Skin epidermis (tissue), 12 donors: ENCODE data around the gene SSX2IP.
A peak's percentile ranks its signal among the peaks of the same experiment; 100 is the strongest.

Experiments
- H3K27ac ChIP-seq, 21 experiments: fragments of 200-600 bp; sonication (generic) in 11 of 21; one replicate each; pipeline ENCODE4 v1.5.0; 2020; ENCODE audit warnings: mild to moderate bottlenecking in 3 of 21, inconsistent platforms in 2 of 21, moderate library complexity in 2 of 21
- H3K4me3 ChIP-seq, 7 experiments: fragments of 200-600 bp; sonication (generic) in 2 of 7; one replicate each; pipeline ENCODE4 v1.5.0; 2020; ENCODE audit warnings: inconsistent platforms in 2 of 7, mild to moderate bottlenecking in 2 of 7, moderate library complexity in 1 of 7

The SSX2IP gene

DNA sequence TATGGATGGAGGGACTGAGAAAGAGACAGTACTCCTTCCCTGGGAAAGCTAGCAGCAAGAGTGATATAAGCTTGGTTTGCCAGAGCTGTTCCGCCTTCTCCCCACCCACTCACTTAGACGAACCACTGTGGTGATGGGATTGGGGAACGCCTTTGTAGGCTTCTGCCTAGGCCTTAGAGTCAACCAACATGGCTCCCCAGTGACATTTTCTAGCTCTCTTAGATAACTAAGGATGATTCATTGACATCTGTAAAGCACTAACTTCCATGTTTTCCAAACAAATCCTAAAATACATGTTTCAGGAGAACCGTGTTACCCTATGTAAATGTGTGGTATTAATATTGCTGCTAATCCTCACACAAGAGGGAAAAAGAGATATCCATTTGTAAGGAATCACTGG is 21.6 kb upstream of the SSX2IP start:
- Histone ChIP-seq H3K27ac (peak overlapping the region in 1 of 21 experiments; percentile 45), H3K4me3 (no peak overlapping the region)

DNA sequence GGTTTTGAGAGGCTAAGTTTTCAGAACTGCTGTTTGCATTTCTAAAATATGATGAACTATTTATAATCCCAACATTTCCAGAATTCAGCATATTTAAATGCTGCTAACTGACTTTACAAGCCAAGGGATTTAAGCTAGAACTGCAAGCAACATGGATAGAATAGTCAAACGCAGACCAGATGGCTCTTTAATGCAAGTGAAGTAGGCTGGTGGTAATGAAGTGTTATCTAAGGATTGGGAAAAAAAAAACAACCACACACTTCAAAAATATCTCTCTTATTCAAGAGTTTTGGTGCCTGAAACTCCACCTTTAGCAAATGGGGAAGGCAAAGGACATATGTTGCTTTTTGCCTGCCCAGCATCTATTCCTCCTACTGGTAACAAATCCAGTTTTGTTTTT is 20.9 kb upstream of the SSX2IP start:
- Histone ChIP-seq H3K4me3 (no peak overlapping the region), H3K27ac (no peak overlapping the region)

DNA sequence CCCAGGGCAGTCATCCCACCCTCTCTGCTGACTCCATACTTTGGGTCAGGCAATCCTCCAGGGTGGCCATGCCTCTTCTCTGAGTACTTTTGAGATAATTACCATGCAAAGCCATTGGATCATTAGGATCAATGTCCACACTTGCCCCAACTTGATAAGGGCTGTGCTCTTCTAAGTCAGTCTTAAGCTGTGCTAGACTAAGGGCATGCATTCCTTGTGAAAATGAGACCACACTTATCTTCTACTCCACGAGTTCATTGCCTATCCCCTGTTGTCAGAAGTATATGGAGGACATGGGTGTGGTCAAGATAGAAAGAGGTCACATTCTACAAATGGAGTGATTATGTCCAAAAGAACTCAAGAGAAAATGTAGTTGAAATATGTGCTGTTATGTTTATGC is 18.9 kb upstream of the SSX2IP start:
- Histone ChIP-seq H3K27ac (no peak overlapping the region), H3K4me3 (no peak overlapping the region)

DNA sequence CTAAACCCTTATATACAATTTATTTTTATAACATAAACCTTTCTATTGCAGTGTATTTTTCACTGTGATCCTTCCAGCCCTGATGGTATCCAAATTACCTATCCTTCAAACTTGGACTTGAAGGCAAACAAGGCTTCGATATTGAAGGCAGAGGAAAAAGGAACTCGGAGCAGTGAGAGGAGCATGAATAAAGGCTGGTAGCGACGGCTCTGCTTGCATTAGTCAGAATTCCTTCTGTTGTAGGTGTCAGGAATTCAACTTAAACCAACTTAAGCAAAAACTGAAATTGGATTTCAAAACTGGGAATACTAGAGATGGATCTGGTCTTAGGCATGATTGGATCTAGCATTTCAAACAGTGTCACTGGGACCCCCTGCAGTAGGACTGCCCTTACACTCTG is 17.8 kb upstream of the SSX2IP start:
- H3K4me3 ChIP-seq: no peak overlapping the region

DNA sequence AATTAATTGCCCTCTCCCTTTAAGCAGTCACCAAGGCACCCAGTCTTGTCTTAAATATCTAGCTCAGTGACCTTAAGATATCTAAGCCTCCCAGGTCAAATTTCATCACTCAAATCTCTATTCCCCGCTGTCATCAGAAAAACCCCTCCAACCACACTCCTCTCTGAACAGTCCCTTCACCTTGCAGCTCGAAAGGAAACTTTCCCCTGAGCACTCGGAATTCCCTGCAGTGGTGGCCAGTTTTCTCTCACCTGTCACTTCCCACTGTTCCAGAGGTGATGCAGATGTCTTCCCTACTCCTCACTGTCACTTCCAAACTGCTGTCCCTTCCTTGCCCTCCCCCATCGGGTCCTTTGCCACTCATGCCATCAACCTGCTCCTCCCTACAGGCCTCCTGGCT is 15.3 kb upstream of the SSX2IP start:
- no peak overlapping the region for H3K4me3 ChIP-seq
- no peak overlapping the region for H3K27ac ChIP-seq

More for the DNA sequence above, 17.8 kb upstream of the SSX2IP start:
- H3K27ac ChIP-seq: no peak overlapping the region

DNA sequence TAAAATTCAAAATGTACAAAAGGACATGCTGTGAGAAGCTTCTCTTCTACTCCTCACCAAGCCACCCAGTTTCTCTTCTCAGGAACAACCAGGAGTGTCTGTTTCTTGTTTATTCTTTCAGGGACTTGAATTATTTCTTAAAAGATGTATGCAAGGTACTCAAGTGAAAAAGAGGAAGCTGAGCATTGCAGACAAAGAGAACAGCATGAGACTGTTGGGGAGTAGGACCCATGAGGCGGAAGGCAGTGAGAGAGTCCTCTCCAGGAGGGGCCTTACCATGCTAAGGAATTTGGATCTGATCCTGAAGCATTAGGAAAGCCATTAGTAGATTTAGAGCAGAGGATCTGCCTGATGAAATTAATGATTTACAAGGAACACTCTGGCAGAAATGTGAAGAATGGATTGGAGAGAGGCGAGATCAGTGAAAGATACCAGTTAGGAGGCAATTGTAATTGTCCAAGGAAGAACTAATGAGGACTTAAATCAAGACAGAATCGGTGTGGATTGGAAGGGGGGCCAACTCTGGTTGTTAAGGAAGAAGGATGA is 14.7 kb upstream of the SSX2IP start:
- no peak overlapping the region for H3K4me3 ChIP-seq
- no peak overlapping the region for H3K27ac ChIP-seq

DNA sequence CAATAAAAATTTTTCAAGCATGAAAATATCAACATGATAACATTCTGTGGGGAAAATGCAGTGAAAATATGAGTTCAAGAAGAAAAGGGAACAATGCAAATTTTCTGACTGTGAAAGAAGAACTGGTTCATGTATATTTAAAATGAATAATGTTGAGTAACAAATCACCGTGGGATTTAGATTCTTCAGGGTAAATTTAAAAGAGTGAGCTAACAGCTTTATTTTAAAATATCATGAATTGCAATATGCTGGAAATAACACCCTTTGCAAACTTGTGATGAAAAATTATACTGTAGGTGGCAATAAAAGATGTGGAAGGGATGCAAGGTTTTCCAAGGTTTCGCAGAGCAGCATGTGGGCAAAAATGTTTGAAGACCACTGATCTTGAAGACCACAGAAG is 13.2 kb upstream of the SSX2IP start:
- no peak overlapping the region for H3K27ac ChIP-seq
- H3K4me3 ChIP-seq: no peak overlapping the region

DNA sequence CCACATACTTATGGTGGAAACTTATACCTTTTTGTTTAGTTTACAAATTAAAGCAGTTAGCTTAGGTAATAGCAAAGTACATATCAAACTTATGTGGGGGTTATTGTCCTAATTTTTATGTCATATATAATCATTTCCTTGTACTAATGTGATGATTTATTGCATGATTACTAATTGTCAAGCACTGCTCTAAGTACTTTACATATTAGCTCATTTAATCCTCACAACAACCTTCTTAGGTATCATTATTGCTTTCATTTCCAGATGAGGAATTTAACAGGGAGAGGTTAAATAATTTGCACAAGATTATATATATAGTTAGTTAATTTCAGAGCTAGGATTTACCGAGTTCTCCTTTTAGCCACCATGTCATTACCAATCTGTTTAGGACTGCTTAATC is 11.9 kb upstream of the SSX2IP start:
- no peak overlapping the region for H3K27ac ChIP-seq
- no peak overlapping the region for H3K4me3 ChIP-seq

DNA sequence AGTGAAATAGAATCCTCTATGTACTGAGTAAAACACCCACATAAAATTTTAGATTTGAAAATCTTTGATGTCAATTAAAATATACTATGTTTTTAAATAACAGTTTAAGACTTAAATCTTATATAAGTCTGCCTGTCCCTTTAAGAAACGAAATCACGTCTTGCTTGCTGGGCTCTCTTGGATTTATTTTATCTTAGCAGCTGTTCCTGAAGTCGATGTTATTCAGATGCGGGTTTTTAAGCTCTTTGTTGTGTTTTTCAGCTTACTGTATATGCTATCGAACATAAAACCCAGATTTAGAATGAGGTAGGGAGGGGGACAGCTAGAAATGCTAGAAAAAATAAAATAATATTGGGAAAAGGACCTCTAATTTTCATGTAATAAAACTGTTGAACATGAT is 11.1 kb upstream of the SSX2IP start:
- Histone ChIP-seq H3K4me3 (no peak overlapping the region), H3K27ac (no peak overlapping the region)

DNA sequence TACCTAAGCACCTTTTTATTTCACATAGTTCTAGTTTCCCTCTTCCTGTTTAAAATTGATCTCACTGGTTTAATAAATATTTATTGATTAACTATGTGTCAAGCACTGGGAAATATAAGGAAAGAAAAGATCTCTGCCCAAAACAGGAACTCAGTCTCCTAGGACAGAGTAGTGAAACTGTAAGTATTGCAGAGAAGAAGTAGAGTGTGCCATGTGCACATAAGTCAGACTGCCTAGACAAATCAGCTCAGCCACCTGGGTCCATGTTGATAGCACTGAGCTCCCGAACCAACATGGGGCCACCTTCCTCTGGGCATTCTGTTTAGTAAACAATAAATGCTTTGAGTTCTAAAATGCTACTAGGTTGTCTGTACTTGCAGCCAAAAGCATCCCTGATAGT is 9.8 kb upstream of the SSX2IP start:
- Histone ChIP-seq H3K27ac (no peak overlapping the region), H3K4me3 (no peak overlapping the region)

DNA sequence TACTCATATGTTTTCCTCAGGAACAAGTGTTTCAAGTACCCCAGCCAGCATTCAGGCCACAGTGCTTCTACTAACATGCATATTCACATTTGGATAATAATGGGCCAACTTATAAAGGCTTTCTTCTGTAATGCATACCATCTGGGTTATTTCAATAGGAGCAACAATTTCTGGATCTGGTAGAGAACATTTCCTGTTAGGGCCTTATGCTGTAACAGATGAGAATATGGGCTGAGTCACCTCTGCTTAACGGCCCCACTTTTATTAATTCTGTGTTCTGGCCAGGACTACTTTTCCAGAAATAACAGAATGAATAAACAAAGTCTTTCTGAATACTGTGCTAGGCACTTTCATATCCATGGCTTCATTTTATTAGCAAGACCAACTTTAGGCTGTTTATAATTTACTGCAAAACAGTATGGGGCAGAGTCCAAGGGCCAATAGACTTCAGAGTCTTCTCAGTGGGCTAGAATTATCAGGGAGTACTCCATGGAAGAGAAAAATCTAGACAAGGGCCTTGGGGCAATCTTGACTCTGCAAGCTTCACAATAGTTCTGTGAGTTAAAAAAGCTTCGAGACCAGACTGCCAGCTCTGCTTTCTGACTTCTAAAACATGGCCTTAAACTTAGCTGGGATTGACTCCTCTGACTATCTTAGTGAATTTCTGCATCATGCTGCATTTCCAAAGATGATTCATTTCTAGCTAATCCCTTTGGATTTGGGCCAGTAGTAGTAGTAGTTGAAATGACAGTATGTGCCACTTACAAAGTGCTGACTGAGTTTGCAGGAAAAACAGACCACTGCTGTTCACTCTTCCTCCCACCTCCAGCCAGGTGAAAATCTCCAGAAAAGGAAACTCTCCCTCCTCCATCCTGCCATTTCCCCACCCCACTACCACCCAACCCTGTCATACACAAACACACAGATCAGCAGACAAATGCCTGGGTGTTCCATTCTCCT is 8.2 kb upstream of the SSX2IP start:
- no peak overlapping the region for H3K4me3 ChIP-seq
- H3K27ac ChIP-seq: peak overlapping the region in 13 of 21 experiments; percentile 7 to 74 (median 44)

DNA sequence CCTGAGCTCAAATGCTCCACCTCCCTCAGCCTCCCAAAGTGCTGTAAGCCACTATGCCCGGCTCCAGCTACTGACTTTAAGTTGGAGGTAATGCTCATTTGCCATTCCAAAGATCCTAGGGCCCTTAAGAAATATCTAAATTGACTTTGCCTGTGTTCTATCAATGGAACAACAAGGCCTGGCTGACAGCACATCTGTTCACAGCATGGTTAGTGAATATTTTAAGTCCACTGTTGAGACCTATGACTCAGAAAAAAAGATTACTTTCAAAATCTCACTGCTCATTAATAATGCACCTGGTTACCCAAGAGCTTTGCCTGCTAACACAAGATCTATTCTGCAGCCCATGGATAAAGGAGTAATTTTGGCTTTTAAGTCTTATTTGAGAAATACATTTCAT is 3.5 kb upstream of the SSX2IP start:
- Histone ChIP-seq H3K4me3 (no peak overlapping the region), H3K27ac (peak overlapping the region in 1 of 21 experiments; percentile 49)

DNA sequence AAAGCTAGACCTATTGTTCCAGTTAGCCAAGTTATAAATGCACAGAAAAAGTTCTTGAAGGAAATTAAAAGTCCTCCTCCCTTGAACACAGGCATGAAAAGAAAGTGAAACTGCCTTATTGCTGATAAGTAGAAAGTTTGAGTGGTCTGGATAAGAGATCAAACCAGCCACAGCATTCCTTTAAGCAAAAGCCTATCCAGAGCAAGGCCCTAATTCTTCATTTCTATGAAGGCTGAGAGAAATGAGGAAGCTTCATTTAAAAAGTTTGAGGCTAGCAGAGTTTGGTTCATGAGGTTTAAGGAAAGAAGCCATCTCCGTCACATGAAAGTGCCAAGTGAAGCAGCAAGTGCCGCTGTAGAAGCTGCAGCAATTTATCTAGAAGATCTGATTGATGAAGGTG is 2.7 kb upstream of the SSX2IP start:
- Histone ChIP-seq H3K4me3 (no peak overlapping the region), H3K27ac (peak overlapping the region in 5 of 21 experiments; percentile 18 to 49 (median 40))

DNA sequence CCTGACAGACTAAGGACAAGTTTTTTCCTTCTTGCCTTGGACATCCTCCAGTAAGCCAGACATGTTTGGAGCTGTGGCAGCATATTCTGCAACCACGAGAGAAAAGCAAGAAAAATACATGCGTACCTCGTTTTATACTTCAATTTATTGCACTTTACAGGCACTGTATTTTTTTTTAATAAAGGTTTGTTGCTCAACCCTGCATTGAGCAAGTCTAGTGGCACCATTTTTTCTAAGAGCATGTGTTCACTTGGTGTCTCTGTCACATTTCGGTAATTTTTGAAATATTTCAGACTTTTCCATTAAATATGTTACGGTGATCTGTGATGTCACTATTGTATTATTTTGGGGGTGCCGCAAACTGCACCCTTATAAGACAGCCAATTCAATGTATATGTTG is 2.1 kb upstream of the SSX2IP start:
- Histone ChIP-seq H3K4me3 (no peak overlapping the region), H3K27ac (peak overlapping the region in 2 of 21 experiments; percentile 40 to 49)

DNA sequence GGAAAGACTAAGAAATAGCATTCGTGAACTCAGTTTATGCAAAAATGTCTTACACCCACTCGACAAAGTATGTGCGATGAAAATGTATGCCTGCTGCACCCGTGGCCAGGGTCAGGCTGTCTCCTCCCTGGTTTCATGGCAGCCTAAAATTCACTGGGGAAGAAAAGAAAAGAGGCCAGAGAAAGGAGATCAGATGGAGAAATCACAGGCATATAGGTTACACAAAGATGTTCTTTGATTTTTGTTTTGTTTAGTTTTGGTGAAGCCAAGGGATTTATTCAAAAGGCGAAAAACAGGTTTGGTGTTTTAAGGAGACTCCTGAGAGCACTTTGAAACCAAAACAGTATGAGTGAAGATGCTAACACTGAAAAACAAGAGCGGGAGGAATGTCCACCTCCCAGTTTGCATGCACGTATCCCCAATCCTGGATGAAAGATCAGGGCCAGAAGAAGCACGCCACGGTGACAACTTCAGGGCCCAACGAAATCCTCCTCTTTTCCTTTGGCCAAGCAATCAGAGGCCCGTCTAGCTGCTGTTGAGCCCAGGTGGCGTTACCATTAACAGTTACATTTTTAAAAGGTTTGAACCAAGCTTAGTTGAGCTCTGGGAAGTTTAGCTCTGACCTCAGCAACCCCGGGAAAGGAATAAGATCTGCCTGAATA is 992 bp upstream of the SSX2IP start:
- peak overlapping the region; percentile 66 to 89 (median 83) for H3K4me3 ChIP-seq
- H3K27ac ChIP-seq: peak overlapping the region in 18 of 21 experiments; percentile 52 to 93 (median 81)

DNA sequence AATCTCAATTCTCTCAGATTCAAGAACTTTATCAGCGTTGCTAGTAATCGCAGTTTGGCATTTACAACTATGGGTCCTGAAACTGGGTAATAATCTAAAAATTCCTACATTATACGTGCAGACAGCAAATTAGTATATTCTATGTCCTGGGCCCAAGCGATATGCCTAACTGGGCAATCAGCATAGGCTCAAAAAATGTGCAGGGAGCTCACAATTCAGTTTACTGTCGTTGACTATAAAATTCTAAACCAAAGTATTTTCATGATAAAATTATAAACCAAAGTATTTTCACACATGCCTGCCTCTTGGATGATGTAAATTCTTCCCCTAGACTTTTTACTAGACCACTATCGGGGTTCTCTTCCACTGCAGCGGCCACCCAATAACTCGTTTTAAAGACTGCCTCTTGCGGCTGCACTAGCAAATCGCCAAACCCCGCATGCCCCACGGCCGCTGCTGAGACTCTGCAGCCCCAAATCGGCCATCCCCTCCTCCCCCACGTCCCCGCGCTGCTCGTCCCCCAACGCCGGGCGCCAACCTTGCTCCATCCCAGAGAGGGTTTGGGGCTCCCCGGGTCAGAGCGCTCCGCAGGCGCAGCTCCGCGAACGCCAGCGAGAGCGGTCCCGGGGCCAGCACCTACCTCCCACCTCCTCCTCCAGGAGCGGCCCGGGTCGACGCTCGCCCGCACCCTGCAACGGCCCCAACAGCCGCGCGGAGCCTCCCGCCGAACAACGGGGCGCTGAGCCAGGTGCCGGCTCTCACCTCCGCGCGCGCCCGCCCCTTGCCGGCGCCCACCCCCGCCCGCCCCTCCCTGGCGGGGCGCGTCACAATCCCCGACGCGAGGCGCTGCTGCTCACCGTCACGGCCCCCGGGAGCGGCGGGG is 506 bp downstream of the SSX2IP start:
- Histone ChIP-seq H3K27ac (peak overlapping the region; percentile 0 to 93 (median 81)), H3K4me3 (peak overlapping the region; percentile 66 to 89 (median 83))

DNA sequence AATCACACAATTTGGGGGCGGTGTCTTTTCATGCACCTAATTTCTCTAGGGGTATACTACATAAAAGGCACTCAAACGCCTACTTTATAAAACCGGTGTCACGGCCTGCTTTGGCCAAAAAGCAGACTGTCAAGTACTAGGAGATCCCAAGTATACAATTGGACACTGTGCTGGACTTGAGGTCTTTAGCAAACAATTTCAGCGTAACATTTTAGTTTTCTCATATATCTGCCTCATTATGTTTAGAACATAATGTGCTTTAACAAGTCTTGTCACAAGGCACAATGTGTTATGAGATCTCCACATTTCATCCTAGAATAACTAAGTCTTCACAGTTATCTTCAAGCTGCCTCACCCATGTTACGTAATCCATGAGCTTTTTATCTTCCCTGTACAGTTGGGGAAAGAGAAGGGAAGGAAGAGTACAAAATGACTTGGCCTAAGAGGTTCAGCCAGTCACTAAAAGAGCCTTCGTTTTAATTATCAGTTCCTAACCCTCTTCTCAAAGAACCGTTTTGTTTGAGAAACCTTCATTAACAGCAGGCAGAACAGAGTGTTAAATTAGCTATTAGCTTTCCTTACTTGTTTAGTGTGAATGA is 1.7 kb downstream of the SSX2IP start:
- Histone ChIP-seq H3K4me3 (no peak overlapping the region), H3K27ac (no peak overlapping the region)

DNA sequence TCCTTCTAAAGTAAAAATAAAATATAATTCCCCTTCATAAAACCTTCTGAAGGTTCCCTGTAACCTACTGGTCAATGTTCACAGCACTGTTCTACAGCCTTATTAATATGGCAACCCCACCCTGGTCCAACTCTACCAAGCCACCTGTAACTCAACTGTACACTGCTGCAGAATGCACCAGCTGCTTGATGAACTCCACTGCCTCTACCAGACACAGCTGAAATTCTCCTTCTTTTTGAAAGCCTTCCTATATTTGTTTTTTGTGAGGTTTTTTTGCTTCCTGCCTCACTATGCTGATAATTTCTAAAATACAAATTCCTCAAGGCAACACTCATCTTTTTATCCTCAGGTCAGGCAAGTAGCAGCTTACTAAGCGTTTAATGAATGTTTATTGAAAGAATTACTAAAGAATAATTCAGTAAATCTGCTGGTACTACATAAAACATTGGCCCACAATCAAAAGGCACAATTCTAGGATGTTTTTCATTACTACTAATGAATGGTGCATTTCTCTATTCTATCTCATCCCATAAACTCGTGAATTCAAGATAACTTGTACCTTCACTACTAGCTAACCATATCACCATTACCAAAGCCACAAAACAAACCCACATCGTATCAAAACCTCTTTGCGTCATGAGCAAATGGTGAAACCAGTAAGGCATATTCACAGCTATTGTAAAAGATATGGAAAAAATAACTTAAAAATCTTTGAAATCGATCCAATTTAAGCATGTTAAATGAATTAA is 2.4 kb downstream of the SSX2IP start:
- Histone ChIP-seq H3K27ac (no peak overlapping the region), H3K4me3 (no peak overlapping the region)

DNA sequence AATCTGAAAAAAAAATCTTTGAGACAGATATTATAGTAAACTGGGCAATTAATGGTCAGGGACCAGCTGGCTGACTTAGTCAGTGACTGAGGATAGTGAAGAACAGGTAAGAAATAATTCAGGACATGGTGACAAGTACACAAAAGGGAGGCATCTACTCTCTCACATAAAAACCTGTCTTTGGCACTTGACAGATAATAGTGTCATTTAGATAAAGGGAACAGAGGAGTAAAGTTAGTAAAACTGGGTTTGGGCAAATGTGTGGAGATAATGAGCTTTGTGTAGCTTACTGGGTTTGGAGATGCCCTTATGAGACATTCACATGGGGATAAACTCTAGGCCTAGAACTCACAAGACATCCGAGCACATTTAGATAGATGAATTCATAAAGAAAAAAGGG is 4.0 kb downstream of the SSX2IP start:
- no peak overlapping the region for H3K4me3 ChIP-seq
- no peak overlapping the region for H3K27ac ChIP-seq
